K562 (cell line): Measurements from ENCODE around the gene LRRC74B. TPM values are rescaled to one million over a fixed set of nuclear protein-coding genes. Genes with fewer than 3 reads are reported as not detected.

ENCODE experiments used
- ATAC-seq: fragments of 200-7000 bp; cut with Tn5 transposase; 3 replicates; pipeline ENCODE4 v1.9.1; 2020; ENCODE audit warnings: moderate library complexity
- BruUV-seq: library from RNA; stranded (reverse); fragments of 400-500 nt; replicated peaks from 2 replicates; lab custom pipeline; 2021; lab: Mats Ljungman, UMichigan
- CTCF ChIA-PET: fragments of 300-600 bp; formaldehyde crosslinking; extraction: SDS; loops from one replicate; lab custom pipeline; 2021; ENCODE audit warnings: low intra/inter-chr PET ratio; lab: Yijun Ruan, JAX
- POLR2A ChIA-PET: fragments of 300-600, 350-650 bp; sonication (Branson Sonifier 250); formaldehyde crosslinking; extraction: SDS; loops from one replicate; lab custom pipeline; 2021; ENCODE audit warnings: antibody characterized with exemption, inconsistent platforms; lab: Yijun Ruan, JAX
- DNase-seq, 4 experiments: peaks; one replicate each; pipeline versions ENCODE4 v3.0.0 to v3.0.0-alpha.2; 2011 to 2018; ENCODE audit warnings: low spot score in 3 of 4, mixed read lengths in 3 of 4; ENCODE audit errors: extremely low read depth in 1 of 4
- FAIRE-seq: peaks from 2 replicates; lab custom pipeline; 2011; peaks lifted over from hg19 to GRCh38; lab: Jason Lieb, UNC
- H2AFZ ChIP-seq: 2 replicates; pipeline ENCODE4 v1.6.0; 2011; ENCODE audit warnings: low read depth, low read length, control low read depth, inconsistent platforms
- H3K27ac ChIP-seq: fragments of 200-600 bp; 3 replicates; pipeline ENCODE4 v1.8.0; 2011; ENCODE audit warnings: low read depth, mild to moderate bottlenecking, control low read depth, inconsistent platforms, low read length, moderate library complexity, mixed read lengths; ENCODE audit errors: extremely low read depth
- H3K27me3 ChIP-seq, 2 experiments: fragments of 300-600 bp in 1 of 2; 2 replicates in 1 of 2; 3 replicates in 1 of 2; pipeline versions ENCODE4 v1.6.0 to v1.8.0; 2011; ENCODE audit warnings: inconsistent platforms in 2 of 2, low read length in 2 of 2, mild to moderate bottlenecking in 1 of 2, mixed read lengths in 1 of 2, moderate library complexity in 1 of 2; ENCODE audit not compliant: control insufficient read depth in 2 of 2, insufficient read depth in 2 of 2
- H3K36me3 ChIP-seq: fragments of 300-600 bp; 3 replicates; pipeline ENCODE4 v1.8.0; 2011; ENCODE audit warnings: mild to moderate bottlenecking, low read length, inconsistent platforms; ENCODE audit not compliant: control insufficient read depth, insufficient read depth
- H3K4me1 ChIP-seq, 2 experiments: fragments of 200-600 bp in 1 of 2; replicated peaks in 1 of 2; 2 replicates in 1 of 2; 3 replicates in 1 of 2; pipeline versions ENCODE4 v1.5.1 to v1.8.0; 2011; ENCODE audit warnings: inconsistent platforms in 2 of 2, low read length in 2 of 2, mild to moderate bottlenecking in 1 of 2, mixed read lengths in 1 of 2, moderate library complexity in 1 of 2; ENCODE audit not compliant: control insufficient read depth in 2 of 2, insufficient read depth in 2 of 2
- H3K4me2 ChIP-seq: 2 replicates; pipeline ENCODE4 v1.6.1; 2011; ENCODE audit warnings: low read length, control low read depth, inconsistent platforms, mixed read lengths; ENCODE audit not compliant: insufficient read depth
- H3K4me3 ChIP-seq: fragments of 200-600 bp; sonication (generic), shearing (Covaris generic); 2 replicates; pipeline ENCODE4 v1.5.1; 2016; ENCODE audit warnings: control low read depth, inconsistent platforms
- H3K79me2 ChIP-seq: fragments of 200-600 bp; 3 replicates; pipeline ENCODE4 v1.8.0; 2011; ENCODE audit warnings: low read length, inconsistent platforms; ENCODE audit not compliant: control insufficient read depth, insufficient read depth
- H3K9ac ChIP-seq, 2 experiments: 2 replicates each; pipeline versions ENCODE4 v1.6.0 to v1.6.1; 2011; ENCODE audit warnings: low read depth in 2 of 2, low read length in 2 of 2, control low read depth in 1 of 2, inconsistent platforms in 1 of 2, mild to moderate bottlenecking in 1 of 2, mixed read lengths in 1 of 2; ENCODE audit not compliant: insufficient read depth in 1 of 2
- H3K9me1 ChIP-seq: one replicate; pipeline ENCODE4 v1.6.0; 2011; ENCODE audit warnings: inconsistent platforms, mild to moderate bottlenecking, low read length, moderate library complexity; ENCODE audit not compliant: control insufficient read depth, insufficient read depth
- H3K9me3 ChIP-seq: replicated peaks from 2 replicates; pipeline ENCODE4 v1.5.1; 2011; ENCODE audit warnings: low read depth, low read length, inconsistent platforms; ENCODE audit not compliant: control insufficient read depth, insufficient read depth
- H4K20me1 ChIP-seq: replicated peaks from 2 replicates; pipeline ENCODE4 v1.6.1; 2011; ENCODE audit warnings: low read length, inconsistent platforms, mixed read lengths; ENCODE audit not compliant: control insufficient read depth, insufficient read depth
- CBFB ChIP-seq: sonication (generic); formaldehyde crosslinking; IDR thresholded peaks from 2 replicates; pipeline ENCODE4 v1.4.0; 2020; ENCODE audit warnings: mild to moderate bottlenecking, missing genetic modification reagents
- CBX1 ChIP-seq: sonication (generic); IDR thresholded peaks from 2 replicates; pipeline ENCODE4 v1.6.1; 2016; ENCODE audit warnings: antibody characterized with exemption, low read depth, mild to moderate bottlenecking
- EHMT2 ChIP-seq: fragments of 450-650 bp; IDR thresholded peaks from 2 replicates; pipeline ENCODE4 v1.6.1; 2018; ENCODE audit warnings: antibody characterized with exemption
- ELF4 ChIP-seq: fragments of 450-650 bp; formaldehyde crosslinking; IDR thresholded peaks from 2 replicates; pipeline ENCODE4 v1.4.0; 2022; ENCODE audit warnings: missing genetic modification characterization
- EP300 ChIP-seq: IDR thresholded peaks from 2 replicates; pipeline ENCODE4 v1.6.1; 2012; ENCODE audit warnings: low read length, improper control_type of control experiment
- ESRRA ChIP-seq: fragments of 450-650 bp; IDR thresholded peaks from 2 replicates; pipeline ENCODE4 v1.6.1; 2014; ENCODE audit warnings: low read depth, mild to moderate bottlenecking, moderate library complexity, borderline replicate concordance
- EWSR1 ChIP-seq: fragments of 450-650 bp; IDR thresholded peaks from 2 replicates; pipeline ENCODE4 v1.6.1; 2018; ENCODE audit warnings: borderline replicate concordance, mild to moderate bottlenecking, low read depth, moderate library complexity; ENCODE audit not compliant: partially characterized antibody
- FOXM1 ChIP-seq, 2 experiments: fragments of 450-650 bp in 1 of 2; sonication (generic) in 1 of 2; formaldehyde crosslinking in 1 of 2; IDR thresholded peaks; 2 replicates each; pipeline versions ENCODE4 v1.6.1 to v1.9.0; 2017 to 2022; ENCODE audit warnings: low read depth in 2 of 2, mild to moderate bottlenecking in 2 of 2, missing genetic modification reagents in 1 of 2, moderate library complexity in 1 of 2
- FOXP1 ChIP-seq: sonication (generic); formaldehyde crosslinking; IDR thresholded peaks from 2 replicates; pipeline ENCODE4 v1.8.0; 2022; ENCODE audit warnings: mild to moderate bottlenecking, missing genetic modification reagents
- GATAD2A ChIP-seq: fragments of 450-650 bp; IDR thresholded peaks from 2 replicates; pipeline ENCODE4 v1.6.1; 2017
- GTF3C2 ChIP-seq: IDR thresholded peaks from 3 replicates; pipeline ENCODE4 v1.6.1; 2011; ENCODE audit warnings: borderline replicate concordance, mild to moderate bottlenecking, moderate library complexity; ENCODE audit not compliant: insufficient read length; ENCODE audit errors: extremely low read depth
- HINFP ChIP-seq: fragments of 450-650 bp; conservative IDR thresholded peaks from 2 replicates; pipeline ENCODE4 v1.6.1; 2016; ENCODE audit warnings: missing genetic modification characterization, low read depth, mild to moderate bottlenecking, control low read depth, missing compliant biosample characterization
- MCM5 ChIP-seq: fragments of 450-650 bp; IDR thresholded peaks from 2 replicates; pipeline ENCODE4 v1.6.1; 2016; ENCODE audit warnings: low read depth
- RFX5 ChIP-seq: IDR thresholded peaks from 2 replicates; pipeline ENCODE4 v1.6.1; 2011; ENCODE audit warnings: low read depth, mild to moderate bottlenecking, improper control_type of control experiment, low read length
- SIN3A ChIP-seq, 2 experiments: fragments of 150-350 bp in 1 of 2; IDR thresholded peaks; 2 replicates each; pipeline ENCODE4 v1.6.1; 2011 to 2016; ENCODE audit warnings: borderline replicate concordance in 2 of 2, low read depth in 2 of 2, low read length in 2 of 2, mild to moderate bottlenecking in 2 of 2, moderate library complexity in 2 of 2; ENCODE audit not compliant: control insufficient read depth in 1 of 2
- TBL1XR1 ChIP-seq, 2 experiments: IDR thresholded peaks; 2 replicates each; pipeline ENCODE4 v1.6.1; 2012; ENCODE audit warnings: improper control_type of control experiment in 2 of 2, low read length in 2 of 2, mild to moderate bottlenecking in 1 of 2
- TEAD2 ChIP-seq: fragments of 450-650 bp; IDR thresholded peaks from 2 replicates; pipeline ENCODE4 v1.6.1; 2016; ENCODE audit warnings: missing genetic modification characterization, control low read depth, missing compliant biosample characterization
- ZNF79 ChIP-seq: fragments of 250-450 bp; sonication (Bioruptor Pico); IDR thresholded peaks from 2 replicates; pipeline ENCODE4 v1.4.0; 2020; ENCODE audit warnings: low read depth, mild to moderate bottlenecking, moderate library complexity
- WGBS: fragments of 100-300 bp; shearing (Covaris generic); methylation state at CpG from one replicate; pipeline ENCODE4 v1.1.6; 2016; ENCODE audit warnings: low coverage, mixed read lengths; ENCODE audit not compliant: insufficient coverage; ENCODE audit errors: missing lambda C conversion rate; 5-methylcytosine and 5-hydroxymethylcytosine counted together
- in situ Hi-C: fragments of 300-500 bp; cut with MboI; formaldehyde crosslinking; loops from 4 replicates; pipeline ENCODE4 v1.15.0; 2018; ENCODE audit warnings: inconsistent platforms, mixed read lengths
- intact Hi-C: fragments of 100-400 bp; cut with micrococcal nuclease; formaldehyde crosslinking; loops from 2 replicates; pipeline ENCODE4 v1.14.2; 2022
- polyA plus RNA-seq, 8 experiments: library from polyadenylated mRNA; depleted of rRNA in 4 of 8; stranded (reverse) in 5 of 8; unstranded in 3 of 8; fragments of >200 nt; fragmentation: Nextera tagmentation in 2 of 8; fragmentation: Illumina TruSeq in 1 of 8; extraction: Ambion mirVana in 2 of 8; extraction: Trizol in 1 of 8; gene quantifications; 2 replicates each; pipeline versions ENCODE4 v1.2.1 to v1.2.3, GENCODE V29; 2011 to 2014; ENCODE audit warnings: inconsistent platforms in 1 of 8, missing spikeins in 1 of 8
- total RNA-seq, 7 experiments: library from RNA; depleted of rRNA in 6 of 7; stranded (reverse); fragments of >200 nt in 6 of 7; fragmentation: Illumina TruSeq in 2 of 7; extraction: Trizol in 2 of 7; gene quantifications; 2 replicates each; pipeline versions ENCODE4 v1.2.1 to v1.2.3, GENCODE V29; 2011 to 2021; ENCODE audit warnings: low replicate concordance in 1 of 7

Gene LRRC74B
- total and polyA plus RNA-seq, 9 of the 15 experiments (the other 6 are each of a cell fraction or from before 2014, with no cell fraction given) = not detected

- peaks cover 5% of the 10 kb centered on the region for H3K9me3 ChIP-seq
- 13% methylated on average over 4 of the region's 4 CpGs for whole genome bisulfite sequencing
- intact Hi-C loops (loop anchor here (5.0 kb wide), 2 partner anchors 46 to 106 kb away; no protein-coding TSS in a partner anchor), in situ Hi-C loops (no loop called here)
- no peaks in the 10 kb centered on the region for H3K36me3 ChIP-seq
- no peaks in the 10 kb centered on the region for H3K79me2 ChIP-seq
- H4K20me1 ChIP-seq = peaks cover 8% of the 10 kb centered on the region
- BruUV-seq = no TSS peak
- FAIRE-seq (peak; percentile 35), DNase-seq (peak in 2 of 4 experiments; percentile 44 to 49), ATAC-seq (peak; percentile 40)
- no peak overlapping the region for H3K27ac ChIP-seq
- no peak overlapping the region for H3K9ac ChIP-seq
- no peak overlapping the region for H2AFZ ChIP-seq
- H3K4me1 ChIP-seq = peaks cover 0 to 3% of the 10 kb centered on the region in 2 experiments; a peak in 1 of 5 replicates
- ChIA-PET CTCF (no interaction called here), POLR2A (interaction anchor here (0.6 to 1.6 kb wide), 5 partner anchors 10 to 67 kb away, joined by 3 to 7 read pairs (median 4); partner anchors contain the start of gene THAP7)
- H3K4me3 ChIP-seq = no peak overlapping the region
- peaks cover 57 to 75% of the 10 kb centered on the region in 2 experiments for H3K27me3 ChIP-seq
- no peak overlapping the region for H3K4me2 ChIP-seq
- no peaks in the 10 kb centered on the region for H3K9me1 ChIP-seq
- TF ChIP-seq EWSR1 = no peak
- TF ChIP-seq ELF4 (CRISPR knock-in tag) = no peak
- TF ChIP-seq ZNF79 (CRISPR knock-in tag) = no peak
- no peak for TF ChIP-seq TBL1XR1 (IDR thresholded peaks at IDR 0.05; ENCODE audit: low read length in 2 of 2)
- 0 out of 4 replicates have a peak, but pooled peaks of 1 of the 2 experiments have one; percentile 37 for TF ChIP-seq SIN3A (IDR thresholded peaks at IDR 0.05; ENCODE audit: borderline replicate concordance in 2 of 2, control insufficient read depth in 1 of 2, low read depth in 2 of 2, low read length in 2 of 2)
- TF ChIP-seq FOXP1 (CRISPR knock-in tag) = 0 out of 2 replicates have a peak, but pooled peaks have one; percentile 29
- TF ChIP-seq FOXM1 (IDR thresholded peaks at IDR 0.05; ENCODE audit: low read depth) = no peak
- TF ChIP-seq FOXM1 (CRISPR knock-in tag; IDR thresholded peaks at IDR 0.05; ENCODE audit: low read depth) = no peak
- TF ChIP-seq EHMT2 = no peak
- no peak for TF ChIP-seq CBX1
- no peak for TF ChIP-seq TEAD2
- TF ChIP-seq MCM5 = no peak
- TF ChIP-seq EP300 = no peak
- TF ChIP-seq GATAD2A = no peak
- no peak for TF ChIP-seq RFX5
- peak; percentile 48; the same call in 1 of the 2 replicates for TF ChIP-seq CBFB (CRISPR knock-in tag)
- TF ChIP-seq GTF3C2 = no peak
- no peak for TF ChIP-seq ESRRA
- no peak for TF ChIP-seq HINFP (tag)
These were observed 23.0 kb downstream of the LRRC74B start for GRCh38 chr22:21068681-21069276.
